Measurements from ENCODE around the gene SH3GLB2. TPM values are rescaled to one million over a fixed set of nuclear protein-coding genes. Genes with fewer than 3 reads are reported as not detected.

SH3GLB2 gene
- total RNA-seq, 4 donors from 2014 or later, result 35.1 to 126 (median 81.8) TPM

GRCh38 chr9:129060991-129061390, 32.9 kb upstream of the SH3GLB2 start:
- H3K4me3 ChIP-seq, result no peak overlapping the region
- TF ChIP-seq POLR2A (IDR thresholded peaks at IDR 0.05) (no peak), CTCF (IDR thresholded peaks at IDR 0.05) (no peak)
- H3K36me3 ChIP-seq, result no peaks in the 10 kb centered on the region
- H3K4me1 ChIP-seq, result no peaks in the 10 kb centered on the region
- intact Hi-C loops (cut with DNase I; ENCODE audit: low total_unique reads), result no loop called here
- H3K27ac ChIP-seq, result no peak overlapping the region
- no peak for DNase-seq
- no peaks in the 10 kb centered on the region for H3K27me3 ChIP-seq
- H3K9me3 ChIP-seq, result no peaks in the 10 kb centered on the region

GRCh38 chr9:129059796-129060785, 32.0 kb upstream of the SH3GLB2 start:
- intact Hi-C loops (cut with DNase I; ENCODE audit: low total_unique reads), result no loop called here
- Histone ChIP-seq H3K4me3 (no peak overlapping the region), H3K9me3 (no peaks in the 10 kb centered on the region), H3K27ac (no peak overlapping the region), H3K36me3 (no peaks in the 10 kb centered on the region), H3K4me1 (no peaks in the 10 kb centered on the region), H3K27me3 (no peaks in the 10 kb centered on the region)
- no peak for DNase-seq
- TF ChIP-seq POLR2A (IDR thresholded peaks at IDR 0.05) (no peak), CTCF (IDR thresholded peaks at IDR 0.05) (no peak)

GRCh38 chr9:129058965-129059795, 31.0 kb upstream of the SH3GLB2 start:
- intact Hi-C loops (cut with DNase I; ENCODE audit: low total_unique reads), result no loop called here
- Histone ChIP-seq H3K4me3 (no peak overlapping the region), H3K27me3 (no peaks in the 10 kb centered on the region), H3K4me1 (no peaks in the 10 kb centered on the region), H3K36me3 (no peaks in the 10 kb centered on the region), H3K27ac (no peak overlapping the region), H3K9me3 (no peaks in the 10 kb centered on the region)
- DNase-seq, result no peak
- TF ChIP-seq POLR2A (IDR thresholded peaks at IDR 0.05) (no peak), CTCF (IDR thresholded peaks at IDR 0.05) (no peak)

GRCh38 chr9:129054163-129054851, 26.2 kb upstream of the SH3GLB2 start:
- no peaks in the 10 kb centered on the region for H3K9me3 ChIP-seq
- intact Hi-C loops (cut with DNase I; ENCODE audit: low total_unique reads), result no loop called here
- no peaks in the 10 kb centered on the region for H3K4me1 ChIP-seq
- no peaks in the 10 kb centered on the region for H3K27me3 ChIP-seq
- no peak for DNase-seq
- H3K36me3 ChIP-seq, result no peaks in the 10 kb centered on the region
- no peak overlapping the region for H3K4me3 ChIP-seq
- TF ChIP-seq POLR2A (IDR thresholded peaks at IDR 0.05) (no peak), CTCF (IDR thresholded peaks at IDR 0.05) (no peak)
- no peak overlapping the region for H3K27ac ChIP-seq
